Activated CD8-positive, alpha-beta memory T cell treated with anti-CD3 and anti-CD28 coated beads for 4 hours (primary cell): Measurements from ENCODE around the gene PKD1L1.

Source experiments
- DNase-seq, 2 donors: peaks; one replicate each; pipeline ENCODE4 v3.0.0-alpha.2; 2020; ENCODE audit warnings: low read depth in 2 of 2

Gene PKD1L1

DNA sequence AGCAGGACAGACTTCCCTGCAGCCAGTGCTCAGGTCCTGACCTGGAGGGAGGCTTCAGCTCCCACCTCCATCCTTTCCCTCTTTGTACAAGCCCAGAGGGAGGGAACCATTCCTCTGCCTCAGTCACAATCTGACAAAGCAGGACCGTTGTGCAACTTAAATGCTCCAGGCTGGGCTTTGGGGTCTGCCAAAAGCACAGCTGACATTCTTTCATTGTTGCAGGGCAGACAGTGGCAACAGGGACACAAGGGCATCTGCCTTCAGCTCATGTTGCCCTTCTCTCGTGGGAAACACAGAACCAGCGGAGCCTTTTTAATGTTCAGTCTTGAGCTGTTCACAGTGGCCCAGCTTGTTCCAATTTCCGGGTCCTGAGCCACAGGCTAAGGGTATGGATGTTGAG is 210.7 kb downstream of the PKD1L1 start:
- DNase-seq, result no peak

DNA sequence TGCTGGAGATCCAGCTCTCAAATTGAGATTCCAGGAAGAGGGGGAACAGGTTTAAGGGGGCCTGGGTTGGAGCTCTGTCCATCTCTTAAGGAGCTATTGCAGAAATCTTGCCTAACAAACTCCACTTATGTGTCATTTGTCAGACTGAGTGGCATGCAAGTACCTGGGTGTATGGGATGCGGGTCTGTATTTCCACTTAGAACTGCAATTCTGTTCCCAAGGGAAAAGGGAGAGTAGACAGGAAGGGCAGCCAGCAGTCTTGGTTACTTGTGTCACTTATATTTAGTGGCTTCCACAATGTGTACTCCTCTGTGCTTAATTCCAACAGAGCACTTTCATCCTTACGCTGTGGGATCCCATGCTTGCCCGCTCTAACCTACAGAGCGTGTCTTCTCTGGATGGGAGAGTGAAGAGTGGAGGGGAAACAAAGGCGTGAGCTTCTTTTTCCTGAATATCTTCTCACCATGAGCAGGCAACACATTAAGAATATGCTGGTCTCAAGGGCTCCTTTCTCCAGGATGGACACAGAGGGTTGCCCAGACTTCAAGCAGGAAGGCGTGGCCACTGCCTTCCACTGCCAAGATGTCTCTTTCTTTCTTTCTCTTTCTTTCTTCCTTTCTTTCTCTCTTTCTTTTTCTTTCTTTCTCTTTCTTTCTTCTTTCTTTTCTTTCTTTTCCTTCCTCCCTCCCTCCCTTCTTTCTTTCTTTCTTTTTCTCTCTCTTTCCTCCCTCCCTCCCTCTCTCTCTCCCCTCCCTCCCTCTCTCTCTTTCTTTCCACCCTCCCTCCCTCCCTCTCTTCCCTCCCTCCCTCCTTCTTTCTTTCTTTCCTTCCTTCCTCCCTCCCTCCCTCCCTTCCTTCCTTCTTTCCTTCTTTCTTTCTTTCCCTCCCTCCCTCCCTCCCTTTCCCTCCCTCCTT is 212.6 kb downstream of the PKD1L1 start:
- no peak for DNase-seq

DNA sequence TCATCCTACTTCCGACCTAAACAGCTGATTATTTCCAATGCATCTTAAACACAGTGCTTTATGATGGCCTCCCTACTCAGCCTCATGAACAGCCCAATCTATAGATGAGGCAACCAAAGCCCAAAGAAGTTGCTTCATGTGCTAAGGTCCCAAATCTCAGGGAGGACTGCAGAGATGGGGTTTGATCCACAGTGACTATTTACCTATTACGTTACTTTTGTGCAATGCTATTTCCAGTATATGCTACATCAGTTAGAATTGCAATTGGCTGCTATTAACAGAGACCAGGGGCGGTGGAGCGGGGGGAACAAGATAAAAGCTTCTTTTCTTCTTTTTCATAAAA is 213.3 kb downstream of the PKD1L1 start:
- no peak for DNase-seq

DNA sequence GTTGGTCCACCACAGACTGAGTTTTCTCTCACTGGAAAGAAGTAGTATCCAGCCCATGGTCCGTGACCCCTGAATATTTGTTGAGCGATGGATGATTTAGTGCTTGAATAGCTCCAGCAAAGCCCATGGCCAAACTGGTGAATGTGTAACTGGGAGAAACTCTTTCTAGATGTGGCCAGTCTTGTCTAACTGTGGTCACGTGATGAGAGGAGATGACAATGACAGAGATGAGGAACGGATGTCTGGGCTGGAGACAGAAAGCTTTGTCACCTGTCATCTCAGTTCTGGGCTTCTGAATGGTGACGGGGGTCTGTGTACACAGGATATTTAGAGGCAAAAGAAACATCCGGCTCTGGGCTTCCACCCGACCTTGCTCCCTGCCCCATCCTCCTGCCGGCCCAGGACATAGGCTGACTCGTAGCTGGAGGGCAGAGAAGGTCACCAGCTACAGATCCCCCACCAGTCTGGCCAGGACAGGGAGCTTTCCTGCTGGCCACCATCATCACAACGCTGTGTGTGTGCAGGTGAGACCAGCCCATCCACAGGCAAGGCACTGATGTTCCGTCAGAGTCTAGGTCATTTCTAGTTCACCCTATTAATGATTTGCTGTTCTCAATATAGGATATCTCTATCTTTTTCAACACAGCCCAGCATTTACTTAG is 213.8 kb downstream of the PKD1L1 start:
- no peak for DNase-seq

DNA sequence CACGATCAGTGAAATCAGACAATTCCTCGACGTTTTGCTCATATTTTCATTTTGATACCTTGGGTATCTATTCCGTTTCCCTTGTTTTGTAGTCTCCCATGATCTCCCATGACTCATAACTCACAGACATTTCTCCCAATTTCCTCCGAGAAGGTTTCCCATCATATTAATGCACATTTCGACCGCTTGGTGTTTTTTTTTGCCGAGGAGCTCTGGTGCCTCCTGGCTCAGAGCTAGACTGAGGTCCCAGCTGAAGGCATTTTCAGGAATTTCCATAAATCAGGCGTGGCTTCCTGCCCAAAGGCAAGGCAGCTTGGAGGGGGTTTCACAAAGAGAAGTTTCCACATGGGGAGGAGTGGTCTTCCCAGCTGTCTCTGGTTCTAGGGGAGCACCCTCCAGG is 218.1 kb downstream of the PKD1L1 start:
- DNase-seq, result no peak

DNA sequence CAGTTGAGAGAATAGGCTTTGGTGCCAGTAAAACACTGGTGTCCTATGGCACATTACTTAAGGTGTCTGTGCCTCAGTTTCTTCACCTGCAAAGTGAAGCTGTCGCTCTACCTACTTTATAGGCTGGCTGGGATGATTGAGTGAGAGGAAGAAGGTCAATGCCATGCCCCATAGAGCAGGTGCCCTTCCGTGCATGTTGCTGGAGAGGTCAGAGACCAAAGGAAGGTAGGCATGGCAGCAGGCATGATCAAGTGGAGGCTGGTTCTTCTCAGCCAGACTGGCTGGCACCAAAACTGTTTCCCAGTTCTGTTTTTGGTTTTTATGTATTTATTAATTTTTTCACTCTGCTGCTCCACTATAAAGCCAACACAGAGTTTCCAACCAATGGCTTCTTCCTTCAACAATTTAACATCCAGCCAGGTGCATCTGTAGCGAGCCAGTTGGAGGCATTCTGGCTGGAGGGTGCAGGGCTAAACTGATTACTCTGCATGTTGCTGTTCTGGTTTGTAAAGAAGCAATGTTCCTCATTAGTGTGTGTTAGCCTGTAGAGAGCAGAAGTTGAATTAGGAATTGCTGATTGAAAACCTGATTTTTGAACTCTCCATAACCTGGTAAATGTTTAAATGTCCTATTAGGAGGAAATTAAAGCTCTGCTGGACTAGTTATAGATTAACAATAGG is 222.1 kb downstream of the PKD1L1 start:
- no peak for DNase-seq

DNA sequence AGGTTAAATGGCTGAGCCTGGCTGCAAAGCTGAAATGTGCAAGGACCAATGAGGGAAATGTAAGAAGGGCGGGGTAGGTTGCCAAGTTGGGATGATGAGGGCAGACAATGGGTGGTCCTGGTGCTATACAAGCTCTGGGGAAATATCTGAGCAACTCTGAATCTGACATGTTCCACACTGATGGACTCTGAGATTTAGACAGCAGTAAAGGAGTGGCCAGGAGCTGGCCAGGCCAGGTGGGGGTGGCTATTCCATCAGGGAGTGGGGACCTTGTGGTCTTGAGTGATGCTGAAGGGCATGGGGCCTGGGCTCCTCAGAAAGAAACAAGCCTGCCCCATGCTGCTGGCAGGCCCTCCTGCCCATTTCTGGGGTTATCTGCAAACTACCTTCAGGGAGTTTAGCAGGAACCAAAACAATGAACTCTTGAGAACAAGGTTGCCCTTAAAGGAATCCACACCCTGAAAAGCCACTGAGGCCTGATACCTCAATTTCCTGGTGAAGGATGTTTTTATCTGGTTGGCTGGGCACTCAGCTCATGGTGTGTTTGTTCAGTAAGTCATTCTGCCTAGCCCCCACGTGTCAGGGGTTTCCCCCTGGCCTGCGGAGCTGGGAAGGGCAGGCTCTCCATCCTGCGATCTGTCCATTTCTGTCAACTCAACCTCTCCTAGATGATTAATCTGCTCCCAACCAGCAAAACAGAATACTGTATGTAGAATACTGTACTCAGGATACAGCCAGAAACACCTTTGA is 223.1 kb downstream of the PKD1L1 start:
- DNase-seq, result no peak
